Measurements from ENCODE around the gene LENG8.

GRCh38 chr19:54422136-54422535, 26.9 kb upstream of the LENG8 start:
- TF ChIP-seq GATA2 (IDR thresholded peaks at IDR 0.05; ENCODE audit: low read depth, low read length): no peak
- TF ChIP-seq GATA3 (IDR thresholded peaks at IDR 0.05; ENCODE audit: low read depth, low read length): no peak

Measured in SH-SY5Y (cell line).